GM21619 (cell line): ENCODE results near the gene AHRR.

Source experiments
- ATAC-seq: cut with Tn5 transposase; IDR thresholded peaks from one replicate; pipeline ENCODE4 v1.9.1; 2021; ENCODE audit not compliant: unreplicated experiment

Gene AHRR

DNA sequence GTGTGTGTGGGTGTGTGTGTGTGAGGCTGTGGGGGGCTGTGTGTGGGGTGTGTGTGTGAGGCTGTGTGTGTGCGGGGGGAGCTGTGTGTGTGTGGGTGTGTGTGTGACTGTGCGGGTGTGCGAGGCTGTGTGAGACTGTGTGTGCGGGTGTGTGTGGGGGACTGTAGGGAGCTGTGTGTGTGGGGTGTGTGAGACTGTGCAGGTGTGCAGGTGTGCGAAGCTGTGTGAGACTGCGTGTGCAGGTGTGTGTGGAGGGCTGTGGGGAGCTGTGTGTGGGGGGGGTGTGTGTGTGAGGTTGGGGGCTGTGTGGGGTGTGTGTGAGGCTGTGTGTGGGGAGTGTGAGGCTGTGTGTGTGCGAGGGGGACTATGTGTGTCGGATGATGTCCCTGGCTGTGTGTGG, 23.2 kb downstream of the AHRR start:
- no peak for ATAC-seq

DNA sequence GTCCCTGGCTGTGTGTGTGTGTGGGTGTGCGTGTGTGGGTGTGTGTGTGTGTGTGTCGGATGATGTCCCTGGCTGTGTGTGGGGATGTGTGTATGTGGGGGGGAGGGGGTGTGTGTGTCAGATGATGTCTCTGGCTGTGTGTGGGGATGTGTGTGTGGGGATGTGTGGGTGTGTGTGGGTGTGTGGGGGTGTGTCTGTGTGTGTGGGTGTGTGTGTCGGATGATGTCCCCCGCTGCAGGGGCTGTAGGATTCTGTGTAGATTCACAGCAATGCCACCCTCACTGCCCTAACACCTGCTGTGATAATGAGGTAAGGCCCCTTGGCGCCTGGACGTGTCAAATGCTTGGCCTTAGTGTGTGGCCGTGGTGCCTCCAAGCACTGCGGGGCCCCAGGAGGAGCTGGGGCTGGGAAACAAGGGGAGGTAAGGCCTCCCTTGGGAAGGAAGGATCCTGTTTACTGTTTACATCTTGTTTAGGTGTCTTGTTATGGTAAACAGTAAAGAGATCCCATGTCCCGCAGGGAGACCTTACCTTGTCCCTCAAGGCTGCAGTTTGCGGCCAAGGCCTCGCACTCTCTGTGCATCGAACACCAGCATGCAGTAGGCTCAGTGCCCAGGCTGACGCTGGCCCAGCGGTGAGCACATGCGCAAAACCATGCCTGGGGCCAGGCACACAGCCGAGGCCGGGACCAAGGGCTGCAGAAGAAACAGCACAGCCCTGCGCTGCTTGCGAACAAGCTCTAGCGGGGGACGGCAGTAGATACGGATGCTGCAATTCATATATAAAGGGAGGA, 24.1 kb downstream of the AHRR start:
- ATAC-seq, result no peak

DNA sequence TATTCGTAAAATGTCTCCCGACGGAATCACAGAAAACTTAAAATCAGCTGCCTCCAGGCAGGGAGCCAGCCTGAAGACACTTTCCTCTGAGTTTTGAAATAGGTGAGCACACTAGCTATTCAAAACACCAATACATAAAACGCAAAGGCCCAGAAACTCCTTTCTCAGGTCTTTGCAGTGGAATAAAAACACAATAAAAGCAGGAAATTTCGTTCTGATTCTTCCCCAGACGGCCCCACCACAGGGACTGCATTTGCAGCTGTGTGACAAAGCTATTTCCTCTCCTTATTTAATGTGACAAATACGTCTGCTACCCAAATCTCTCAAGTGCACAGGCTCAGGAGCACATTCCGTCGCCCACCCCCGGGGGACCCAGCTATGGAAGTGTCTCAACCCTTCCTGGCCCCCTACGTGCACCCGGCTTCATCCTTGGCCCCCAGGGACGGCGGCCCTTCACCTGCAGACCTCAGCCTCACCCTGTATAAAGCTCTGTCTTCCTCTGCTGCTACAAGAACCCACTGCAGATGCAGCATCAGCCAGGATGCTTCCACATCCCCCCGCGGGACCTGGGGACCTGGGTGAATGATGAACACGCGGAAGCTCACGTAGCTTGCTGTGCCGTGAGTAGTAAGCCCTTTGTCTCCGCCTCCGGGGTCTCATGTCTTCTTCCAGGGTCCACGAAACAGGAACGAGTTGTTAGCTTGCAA, 24.9 kb downstream of the AHRR start:
- ATAC-seq, result no peak

DNA sequence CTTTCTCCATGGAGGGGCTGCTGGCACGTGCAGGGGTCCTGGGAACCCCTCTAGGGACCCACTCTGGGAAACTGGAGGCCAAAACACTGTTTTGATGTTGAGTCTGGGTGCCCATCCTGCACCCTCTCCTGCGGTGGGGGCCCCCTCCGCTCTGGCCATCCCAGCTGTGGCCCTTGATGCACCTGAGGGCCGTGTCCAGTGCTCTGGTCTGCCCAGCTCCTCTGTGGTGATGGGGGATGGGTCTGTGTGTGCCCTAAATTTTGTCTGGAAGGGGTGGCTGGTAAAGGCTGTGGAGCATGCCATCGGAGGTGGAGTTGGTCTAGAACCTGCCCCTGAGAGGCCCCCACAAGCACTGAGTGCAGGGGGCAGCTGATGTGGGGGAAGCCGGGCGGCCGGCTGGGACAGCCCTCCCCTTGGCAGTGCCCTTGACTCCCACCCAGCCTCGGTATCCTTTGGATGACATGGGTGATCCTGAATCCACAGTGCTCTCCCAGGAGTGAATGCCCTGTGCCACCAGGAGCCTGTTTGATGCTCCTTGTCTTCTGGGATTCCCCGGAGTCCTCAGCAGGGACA, 26.3 kb downstream of the AHRR start:
- no peak for ATAC-seq

DNA sequence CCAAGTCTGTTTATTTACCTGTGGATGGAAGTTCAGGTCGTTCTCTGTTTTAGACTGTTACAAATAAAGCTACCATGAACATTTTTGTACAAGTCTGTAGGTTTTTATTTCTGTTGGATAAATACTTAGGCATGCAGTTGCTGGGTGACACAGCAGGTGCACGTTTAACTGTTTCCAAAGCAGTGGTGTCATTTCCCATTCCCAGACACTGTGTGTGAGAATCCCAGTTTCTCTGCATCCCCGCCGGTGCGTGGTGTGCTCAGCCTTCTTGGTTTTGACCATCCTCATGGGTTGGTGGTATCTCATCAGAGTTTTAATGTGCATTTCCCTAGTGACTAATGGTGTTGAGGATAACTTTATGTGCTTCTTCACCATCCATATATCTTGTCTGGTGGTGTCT, 27.2 kb downstream of the AHRR start:
- no peak for ATAC-seq

DNA sequence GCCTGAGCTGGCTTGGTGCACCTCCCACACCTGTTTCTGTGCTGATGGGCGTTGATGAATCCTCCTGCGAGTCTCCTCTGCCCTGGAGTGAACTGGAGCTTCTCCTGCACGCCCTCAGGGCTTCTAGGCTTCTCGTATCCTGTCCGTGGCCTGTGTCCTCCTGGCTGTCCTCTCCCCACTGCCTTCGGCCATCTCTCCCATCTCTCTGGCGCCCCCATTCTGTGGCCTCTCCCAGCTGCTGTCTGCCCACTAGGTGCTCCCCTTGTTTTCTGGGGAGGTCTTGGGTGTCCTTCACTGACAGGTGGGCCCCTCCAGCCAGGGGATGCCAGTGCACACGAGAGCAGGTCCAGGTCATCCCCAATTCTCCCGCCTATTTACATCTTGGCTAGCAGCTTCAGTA, 28.8 kb downstream of the AHRR start:
- ATAC-seq, result no peak

DNA sequence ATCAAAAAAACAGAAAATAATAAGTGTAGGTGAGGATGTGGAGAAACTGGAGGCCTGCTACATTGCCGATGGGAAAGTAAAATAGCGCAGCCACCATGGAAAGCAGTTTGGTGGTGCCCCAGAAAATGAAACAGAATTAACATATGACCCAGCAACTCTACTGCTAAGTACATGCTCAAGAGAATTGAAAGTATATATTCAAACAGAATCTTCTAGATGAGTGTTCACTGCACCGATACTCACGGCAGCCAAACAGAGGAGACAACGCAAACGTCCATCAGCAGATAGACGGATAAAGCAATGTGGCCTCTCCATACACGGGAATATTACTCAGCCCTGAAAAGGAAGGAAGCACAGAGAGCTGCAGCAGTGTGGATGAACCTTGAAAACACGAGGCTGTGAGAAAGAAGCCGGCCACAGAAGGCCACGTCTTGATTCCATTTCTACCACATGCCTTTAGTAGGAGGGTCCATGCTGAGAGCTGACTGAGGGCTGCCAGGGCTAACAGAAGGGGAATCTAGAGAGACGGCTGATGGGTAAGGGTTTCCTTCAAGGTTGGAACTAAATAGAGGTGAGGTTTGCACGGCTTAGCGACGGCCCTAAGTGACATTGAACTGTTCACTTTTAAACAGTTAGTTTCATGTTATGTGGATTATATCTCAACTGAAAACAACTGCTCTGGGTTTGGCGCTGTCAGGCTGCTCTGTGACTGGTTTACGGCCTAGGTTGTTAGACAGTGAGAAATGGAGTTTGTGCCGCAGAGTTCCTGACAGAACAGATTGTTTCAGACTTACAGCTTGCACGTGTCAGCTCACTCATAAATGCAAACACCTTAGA, 29.8 kb downstream of the AHRR start:
- ATAC-seq, result no peak

DNA sequence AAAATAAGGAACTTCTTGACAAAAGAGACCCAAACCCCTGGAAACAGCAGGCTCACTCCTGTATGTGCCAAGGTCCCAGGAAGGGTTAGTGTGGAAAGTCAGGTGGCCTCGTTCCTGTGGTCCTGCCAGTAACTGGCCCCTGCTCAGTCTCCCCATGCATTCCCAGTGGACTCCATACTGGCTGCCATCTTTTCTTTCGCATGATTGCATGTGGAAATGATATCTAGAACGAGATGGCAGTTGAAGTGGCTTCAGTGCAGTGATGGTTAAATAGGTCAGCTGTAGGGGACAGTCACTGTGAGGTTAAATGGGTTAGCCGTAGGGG, 30.4 kb downstream of the AHRR start:
- ATAC-seq, result no peak

DNA sequence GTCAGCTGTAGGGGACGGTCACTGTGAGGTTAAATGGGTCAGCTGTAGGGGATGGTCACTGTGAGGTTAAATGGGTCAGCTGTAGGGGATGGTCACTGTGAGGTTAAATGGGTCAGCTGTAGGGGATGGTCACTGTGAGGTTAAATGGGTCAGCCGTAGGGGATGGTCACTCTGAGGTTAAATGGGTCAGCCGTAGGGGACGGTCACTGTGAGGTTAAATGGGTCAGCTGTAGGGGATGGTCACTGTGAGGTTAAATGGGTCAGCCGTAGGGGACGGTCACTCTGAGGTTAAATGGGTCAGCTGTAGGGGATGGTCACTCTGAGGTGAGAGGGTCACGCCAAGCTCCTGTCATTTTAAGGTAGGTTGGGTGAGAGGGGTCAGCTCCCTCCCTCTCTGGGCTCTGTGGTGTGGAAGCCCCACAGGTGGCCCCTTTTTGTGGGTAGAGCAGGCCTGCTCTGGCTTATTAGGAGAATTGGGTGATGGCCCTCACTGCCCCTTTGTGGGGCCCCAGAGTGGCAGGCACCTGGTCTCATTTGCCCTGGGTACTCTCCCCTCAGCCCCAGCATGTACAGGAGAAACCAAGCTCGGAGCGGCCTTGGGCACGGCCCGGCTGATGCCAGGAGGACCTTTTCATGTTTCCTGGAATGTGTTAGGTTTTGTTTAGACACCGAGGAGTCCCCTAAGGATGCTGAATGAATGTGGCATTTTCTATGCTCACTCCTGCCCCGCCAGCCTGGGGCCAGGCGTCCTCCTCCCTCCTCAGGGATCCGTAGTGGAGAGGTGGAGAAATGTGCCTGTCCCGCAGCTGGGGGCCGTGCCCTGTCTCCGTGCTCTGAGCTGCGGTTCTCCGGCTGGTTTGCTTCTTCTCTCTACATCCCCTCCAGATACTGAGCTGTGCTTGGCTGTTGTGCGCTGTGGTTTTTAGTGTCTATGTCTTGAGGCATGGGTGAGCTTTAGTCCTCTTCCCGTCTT, 31.4 kb downstream of the AHRR start:
- no peak for ATAC-seq

DNA sequence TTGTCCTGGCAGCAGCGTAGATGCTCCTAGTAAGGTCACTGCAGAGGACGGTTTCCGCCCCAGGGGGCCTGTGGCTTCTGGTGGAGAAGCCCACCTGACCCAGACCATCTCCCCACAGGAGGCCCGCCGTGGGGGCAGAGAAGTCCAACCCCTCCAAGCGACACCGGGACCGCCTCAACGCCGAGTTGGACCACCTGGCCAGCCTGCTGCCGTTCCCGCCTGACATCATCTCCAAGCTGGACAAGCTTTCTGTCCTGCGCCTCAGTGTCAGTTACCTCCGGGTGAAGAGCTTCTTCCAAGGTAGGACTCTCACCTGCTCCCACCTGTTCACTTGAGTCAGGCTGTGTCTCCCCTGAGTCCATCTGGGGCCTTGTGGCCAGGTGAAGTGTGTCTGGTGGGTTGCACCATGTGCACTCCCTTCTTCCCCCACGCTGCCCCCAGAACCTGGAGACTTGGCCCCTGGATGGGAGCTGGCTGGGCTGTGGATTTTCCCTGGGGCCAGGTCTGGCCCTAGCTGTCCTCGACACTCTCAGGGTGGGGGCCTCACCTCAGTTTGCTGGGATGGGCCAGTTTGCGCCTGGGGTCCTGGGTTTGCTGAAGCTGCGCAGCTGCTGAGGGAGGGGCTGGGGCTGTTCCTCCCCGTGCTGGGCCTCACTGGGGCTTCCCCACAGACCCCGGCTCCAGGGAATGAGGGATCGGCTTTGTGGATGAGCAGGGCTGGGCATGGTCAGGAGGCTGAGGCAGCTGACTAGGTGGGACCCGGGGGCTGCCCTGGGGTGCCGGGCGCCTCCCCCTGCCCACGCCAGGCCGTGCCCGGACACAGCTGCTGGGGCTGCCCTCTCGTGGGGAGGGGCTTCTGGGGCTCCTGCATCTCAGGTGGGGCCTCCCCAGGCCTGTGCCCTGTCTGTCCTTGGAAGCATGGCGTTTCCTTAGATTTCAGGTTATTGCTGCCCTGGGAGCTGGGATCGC, 32.4 kb downstream of the AHRR start:
- ATAC-seq, result no peak

DNA sequence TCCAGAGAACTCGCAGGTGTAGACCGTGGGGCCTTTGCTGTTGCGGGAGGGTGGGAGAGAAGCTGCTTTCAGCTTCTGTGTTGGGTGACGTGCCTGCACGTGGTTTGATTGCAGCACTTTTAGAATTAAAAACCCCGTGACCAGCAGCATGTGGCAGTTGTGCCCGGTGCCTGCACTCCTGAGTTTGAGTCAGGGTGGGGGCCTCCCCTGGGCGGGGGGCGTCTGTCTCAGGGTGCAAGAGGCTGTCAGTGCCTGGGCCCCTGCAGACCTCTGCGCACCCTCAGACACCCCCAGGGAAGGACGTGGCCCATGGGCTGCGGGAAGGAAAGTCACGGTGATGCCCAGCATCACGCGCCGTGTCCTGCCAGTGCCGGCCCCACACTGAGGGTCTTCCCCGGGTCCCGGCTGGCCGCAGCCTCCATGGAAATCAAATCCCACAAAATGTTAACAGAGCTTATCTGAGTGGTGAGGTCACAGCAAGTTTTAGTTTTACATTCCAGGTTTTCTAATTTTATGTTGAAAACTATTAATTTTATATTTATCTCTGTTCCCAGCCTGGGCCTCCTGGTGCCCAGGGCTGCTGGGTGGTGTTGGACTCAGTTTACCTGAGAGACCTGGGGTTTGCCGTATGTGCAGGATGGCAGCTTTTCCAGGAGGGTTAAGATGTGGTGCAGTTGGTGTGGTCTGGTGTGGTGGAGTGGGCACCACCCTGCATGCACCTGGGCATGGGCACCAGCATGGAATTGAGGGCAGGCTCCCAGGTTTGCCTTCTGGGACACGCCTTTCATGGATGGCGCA, 33.3 kb downstream of the AHRR start:
- no peak for ATAC-seq

DNA sequence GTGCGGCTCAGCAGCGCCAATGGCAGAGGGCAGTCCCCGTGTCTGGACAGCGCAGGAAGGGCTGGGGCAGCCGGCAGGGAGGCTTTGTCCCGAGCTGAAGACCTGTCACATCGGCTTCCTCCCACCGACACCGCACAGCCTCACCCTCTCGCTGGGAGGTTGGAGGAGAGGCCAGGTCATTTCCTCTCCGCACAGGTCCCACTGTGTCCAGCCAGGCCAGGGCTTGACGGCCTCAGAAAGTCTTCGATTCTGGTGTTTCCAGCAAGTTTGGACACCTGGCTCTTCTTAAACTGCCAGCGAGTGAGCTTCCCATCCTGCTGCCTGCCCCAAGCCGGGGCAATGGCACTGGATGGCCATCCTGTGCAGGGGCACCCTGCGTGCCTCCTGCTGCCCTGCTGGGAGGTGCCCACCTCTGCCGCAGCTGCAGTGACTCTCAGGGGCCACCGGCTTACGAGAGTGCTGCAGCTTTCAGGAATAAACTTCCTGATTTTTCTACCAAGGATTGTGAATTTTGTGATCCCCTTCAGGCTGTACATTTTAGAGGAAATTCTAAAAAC, 33.9 kb downstream of the AHRR start:
- no peak for ATAC-seq

DNA sequence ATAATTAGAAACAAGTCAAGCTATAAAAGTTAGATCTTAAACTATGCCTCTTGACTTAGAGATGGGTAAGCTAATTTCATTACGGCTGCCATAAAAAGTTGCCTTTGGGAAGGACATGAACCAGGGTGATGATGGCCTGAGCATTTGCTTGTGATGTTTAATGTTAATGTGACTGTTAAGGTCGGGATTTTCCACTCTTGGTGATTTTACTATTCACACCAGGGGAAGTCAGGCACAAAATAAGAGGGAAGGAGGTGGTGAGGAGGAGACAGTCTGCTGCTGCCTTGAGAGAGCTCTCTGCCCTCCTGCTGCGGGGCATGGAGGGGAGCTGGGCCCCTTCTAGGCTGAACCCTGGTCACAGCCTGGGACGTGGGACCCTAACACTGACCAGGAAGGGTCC, 34.4 kb downstream of the AHRR start:
- no peak for ATAC-seq

DNA sequence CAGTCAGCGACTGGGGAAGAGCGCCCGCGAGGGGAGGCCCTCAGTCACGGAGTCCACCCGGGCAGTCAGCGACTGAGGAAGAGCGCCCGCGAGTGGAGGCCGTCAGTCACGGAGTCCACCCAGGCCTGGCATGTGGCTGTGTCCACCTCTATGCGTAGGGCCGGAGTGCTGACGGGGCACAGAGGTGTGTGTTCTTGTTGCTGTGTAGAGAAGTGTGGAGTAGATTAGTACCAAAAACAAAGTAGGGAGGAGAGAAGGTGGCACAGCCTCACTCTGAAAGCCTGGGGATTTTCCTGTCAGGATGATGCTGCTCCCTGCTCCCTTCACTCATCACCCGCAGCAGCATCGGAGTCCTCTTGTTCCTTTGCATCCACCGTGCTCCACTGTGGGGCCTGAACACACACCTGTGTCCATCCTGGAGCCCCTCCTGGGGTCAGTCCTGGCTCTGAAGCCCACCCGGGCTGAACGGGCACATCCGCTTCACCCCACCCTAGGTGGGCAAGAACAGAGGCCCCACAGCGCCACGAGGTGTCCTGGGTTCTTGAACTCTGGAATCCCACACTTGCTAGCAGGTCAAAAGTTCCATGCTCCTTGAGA, 37.9 kb downstream of the AHRR start:
- ATAC-seq, result no peak

DNA sequence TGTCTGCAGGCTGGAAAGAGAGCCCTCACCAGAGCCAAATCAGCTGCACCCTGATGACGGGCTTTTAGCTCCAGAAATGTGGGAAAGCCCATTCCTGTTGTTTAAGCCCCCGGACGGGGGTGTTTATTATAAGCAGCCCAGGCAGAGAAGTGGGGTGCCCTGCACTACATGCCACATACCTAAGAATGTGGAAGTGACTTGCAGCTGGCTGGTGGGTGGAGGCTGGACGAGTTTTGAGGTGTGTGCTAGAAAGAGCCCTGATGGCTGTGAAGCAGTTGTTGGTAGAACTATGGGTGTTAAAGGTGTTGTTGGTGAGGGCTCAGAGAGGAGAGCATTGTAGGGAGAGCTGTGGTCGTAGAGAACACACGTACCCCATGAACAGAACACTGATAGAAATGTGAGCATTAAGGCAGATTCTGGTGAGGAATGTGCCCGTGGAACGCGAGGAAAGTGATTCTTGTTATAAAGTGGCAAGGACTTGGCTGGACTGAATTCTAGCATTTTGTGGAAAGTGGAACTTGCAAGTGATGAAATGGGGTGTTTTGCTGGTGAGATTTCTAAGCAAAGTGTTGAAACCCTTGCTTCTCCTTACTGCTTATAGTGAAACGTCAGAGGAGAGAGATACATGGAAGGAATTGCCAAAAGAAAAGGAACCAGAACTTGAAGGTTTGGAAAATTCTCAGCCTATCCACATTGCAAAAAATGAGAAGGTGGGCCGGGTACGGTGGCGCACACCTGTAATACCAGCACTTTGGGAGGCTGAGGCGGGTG, 38.9 kb downstream of the AHRR start:
- no peak for ATAC-seq

DNA sequence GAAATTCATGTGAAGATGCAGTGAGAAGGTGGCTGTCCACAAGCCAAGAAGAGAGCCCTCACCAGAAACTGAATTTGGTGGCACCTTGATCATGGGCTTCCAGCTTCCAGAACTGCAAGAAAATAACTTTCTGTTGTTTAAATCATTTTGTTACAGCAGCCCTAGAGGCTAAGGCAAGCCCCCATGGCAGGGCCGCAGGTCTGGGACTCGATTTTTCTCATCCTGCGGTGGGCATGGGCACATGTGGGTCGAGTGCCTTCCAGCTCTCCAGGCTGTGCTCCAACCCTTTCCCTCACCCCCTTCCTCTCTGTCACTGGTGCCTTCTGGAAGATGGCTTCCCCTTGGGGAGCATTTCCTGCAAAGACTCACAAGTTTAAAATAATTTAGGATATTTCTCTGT, 40.7 kb downstream of the AHRR start:
- no peak for ATAC-seq
